KOPT-K1 (cell line): Measurements from ENCODE around the gene COQ8A.

Source experiments
- H3K27ac ChIP-seq: fragments of 200-600 bp; sonication (generic); 2 replicates; pipeline ENCODE4 v1.5.1; 2016; ENCODE audit warnings: antibody characterized with exemption, mild to moderate bottlenecking, low read depth, low read length; ENCODE audit not compliant: poor library complexity, severe bottlenecking
- H3K36me3 ChIP-seq: fragments of 200-600 bp; sonication (generic); 2 replicates; pipeline ENCODE4 v1.5.1; 2017; ENCODE audit warnings: antibody characterized with exemption, mild to moderate bottlenecking, low read length, moderate library complexity; ENCODE audit not compliant: insufficient read depth
- H3K9me3 ChIP-seq: fragments of 200-600 bp; sonication (generic); 2 replicates; pipeline ENCODE4 v1.5.1; 2017; ENCODE audit warnings: antibody characterized with exemption, low read length, mild to moderate bottlenecking; ENCODE audit not compliant: insufficient read depth, poor library complexity, severe bottlenecking

Gene COQ8A

GRCh38 chr1:226942392-226942791 is 2.3 kb downstream of the COQ8A start:
- Histone ChIP-seq H3K27ac (no peak overlapping the region), H3K9me3 (no peaks in the 10 kb centered on the region), H3K36me3 (no peaks in the 10 kb centered on the region)

- Histone ChIP-seq H3K9me3 (no peaks in the 10 kb centered on the region), H3K36me3 (no peaks in the 10 kb centered on the region), H3K27ac (no peak overlapping the region)
These were observed 3.1 kb downstream of the COQ8A start for GRCh38 chr1:226943156-226943555.

- Histone ChIP-seq H3K27ac (no peak overlapping the region), H3K36me3 (no peaks in the 10 kb centered on the region)
These were observed 3.8 kb downstream of the COQ8A start for GRCh38 chr1:226943927-226944326.

GRCh38 chr1:226945106-226945857 is 5.2 kb downstream of the COQ8A start:
- Histone ChIP-seq H3K9me3 (no peaks in the 10 kb centered on the region), H3K27ac (no peak overlapping the region), H3K36me3 (no peaks in the 10 kb centered on the region)

More at GRCh38 chr1:226943927-226944326, 3.8 kb downstream of the COQ8A start:
- H3K9me3 ChIP-seq, result no peaks in the 10 kb centered on the region

DNA sequence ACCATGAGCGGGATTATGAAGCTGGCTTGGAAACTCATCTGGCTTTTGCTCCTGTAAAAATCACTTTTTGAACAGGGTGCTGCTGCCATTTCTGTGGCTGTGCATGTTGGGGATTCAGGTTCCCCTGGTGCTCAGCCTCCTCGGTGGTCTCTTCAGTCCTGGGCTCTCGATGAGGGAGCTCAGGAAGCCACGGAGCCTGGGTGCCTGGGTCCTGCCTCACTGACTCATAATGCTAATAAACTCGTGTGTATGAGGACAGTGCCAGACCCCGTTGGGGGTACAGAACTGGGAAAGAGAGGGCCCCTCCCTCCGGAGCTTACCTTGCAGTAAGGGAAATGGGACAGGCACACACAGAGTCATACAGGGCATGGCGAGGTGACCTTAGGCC is 5.8 kb downstream of the COQ8A start:
- H3K36me3 ChIP-seq, result no peaks in the 10 kb centered on the region
- no peaks in the 10 kb centered on the region for H3K9me3 ChIP-seq
- H3K27ac ChIP-seq, result no peak overlapping the region

GRCh38 chr1:226946285-226946684 is 6.2 kb downstream of the COQ8A start:
- H3K27ac ChIP-seq, result no peak overlapping the region
- no peaks in the 10 kb centered on the region for H3K36me3 ChIP-seq
- H3K9me3 ChIP-seq, result no peaks in the 10 kb centered on the region

DNA sequence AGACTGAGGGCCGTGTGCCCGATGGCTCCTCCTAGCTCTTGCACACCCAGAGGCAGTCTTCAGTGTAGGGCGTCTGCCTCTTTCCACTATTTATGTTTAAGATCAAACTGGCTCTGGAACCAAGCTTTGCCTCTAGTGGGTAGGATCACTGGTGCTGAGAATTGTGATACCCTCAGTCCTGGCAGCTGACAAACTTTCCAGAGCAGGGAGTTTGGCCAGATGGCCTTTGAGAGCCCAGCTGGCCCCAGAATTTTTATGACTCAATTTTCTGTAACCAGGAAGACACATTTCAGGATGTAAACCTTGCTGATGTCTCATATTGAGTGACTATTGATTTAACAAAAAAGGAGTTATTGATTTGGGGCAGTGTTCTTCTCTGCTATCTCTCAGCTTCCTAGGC is 6.7 kb downstream of the COQ8A start:
- no peak overlapping the region for H3K27ac ChIP-seq
- no peaks in the 10 kb centered on the region for H3K36me3 ChIP-seq
- no peaks in the 10 kb centered on the region for H3K9me3 ChIP-seq

GRCh38 chr1:226948051-226948450 is 8.0 kb downstream of the COQ8A start:
- H3K9me3 ChIP-seq, result no peaks in the 10 kb centered on the region
- H3K36me3 ChIP-seq, result no peaks in the 10 kb centered on the region
- no peak overlapping the region for H3K27ac ChIP-seq

GRCh38 chr1:226948480-226948879 is 8.4 kb downstream of the COQ8A start:
- Histone ChIP-seq H3K36me3 (no peaks in the 10 kb centered on the region), H3K27ac (no peak overlapping the region), H3K9me3 (no peaks in the 10 kb centered on the region)

- Histone ChIP-seq H3K27ac (no peak overlapping the region), H3K9me3 (no peaks in the 10 kb centered on the region), H3K36me3 (no peaks in the 10 kb centered on the region)
These were observed 8.9 kb downstream of the COQ8A start for GRCh38 chr1:226948996-226949395.

- no peak overlapping the region for H3K27ac ChIP-seq
- no peaks in the 10 kb centered on the region for H3K9me3 ChIP-seq
- no peaks in the 10 kb centered on the region for H3K36me3 ChIP-seq
These were observed 9.3 kb downstream of the COQ8A start for GRCh38 chr1:226949401-226949800.

DNA sequence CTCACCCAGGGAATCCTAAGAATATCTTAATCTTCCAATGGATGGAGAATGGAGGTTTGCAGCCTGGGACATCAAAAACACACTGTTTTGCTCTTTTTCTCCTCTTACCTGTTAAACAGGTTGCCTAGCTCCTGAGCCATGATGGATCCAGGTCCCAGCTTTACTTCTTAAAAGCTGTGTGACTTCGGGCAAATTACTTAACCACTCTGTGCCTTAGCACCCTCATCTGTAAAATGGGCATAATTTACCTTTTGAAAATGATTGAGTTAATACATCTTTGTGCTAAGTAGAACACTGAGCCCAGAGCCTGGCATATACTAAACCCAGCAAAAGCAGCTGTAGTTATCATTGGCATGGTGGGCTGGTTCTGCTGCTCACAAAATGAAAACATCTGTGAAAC is 10.2 kb downstream of the COQ8A start:
- no peaks in the 10 kb centered on the region for H3K36me3 ChIP-seq
- H3K9me3 ChIP-seq, result no peaks in the 10 kb centered on the region

DNA sequence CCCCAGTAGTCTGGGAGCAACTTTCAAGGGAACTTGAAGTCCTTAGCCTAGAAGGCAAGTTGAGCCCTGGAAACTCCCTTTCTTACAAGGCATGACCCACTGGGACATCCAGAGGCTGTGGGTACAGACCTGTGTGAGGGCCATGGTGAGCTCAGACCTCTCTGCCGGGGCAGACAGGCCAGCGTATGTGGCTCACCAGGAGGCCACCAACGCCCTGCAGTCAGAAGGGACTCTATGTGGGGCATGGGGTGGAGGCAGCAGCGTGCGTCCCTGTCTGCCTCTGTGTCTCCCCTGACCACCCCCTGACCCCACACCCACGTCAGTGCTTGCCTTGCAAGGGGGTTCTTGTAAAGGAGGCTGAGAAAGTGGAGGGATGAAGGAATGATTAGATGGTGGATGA is 10.8 kb downstream of the COQ8A start:
- Histone ChIP-seq H3K27ac (no peak overlapping the region), H3K9me3 (no peaks in the 10 kb centered on the region), H3K36me3 (no peaks in the 10 kb centered on the region)

More for the DNA sequence above, 10.2 kb downstream of the COQ8A start:
- H3K27ac ChIP-seq, result no peak overlapping the region

DNA sequence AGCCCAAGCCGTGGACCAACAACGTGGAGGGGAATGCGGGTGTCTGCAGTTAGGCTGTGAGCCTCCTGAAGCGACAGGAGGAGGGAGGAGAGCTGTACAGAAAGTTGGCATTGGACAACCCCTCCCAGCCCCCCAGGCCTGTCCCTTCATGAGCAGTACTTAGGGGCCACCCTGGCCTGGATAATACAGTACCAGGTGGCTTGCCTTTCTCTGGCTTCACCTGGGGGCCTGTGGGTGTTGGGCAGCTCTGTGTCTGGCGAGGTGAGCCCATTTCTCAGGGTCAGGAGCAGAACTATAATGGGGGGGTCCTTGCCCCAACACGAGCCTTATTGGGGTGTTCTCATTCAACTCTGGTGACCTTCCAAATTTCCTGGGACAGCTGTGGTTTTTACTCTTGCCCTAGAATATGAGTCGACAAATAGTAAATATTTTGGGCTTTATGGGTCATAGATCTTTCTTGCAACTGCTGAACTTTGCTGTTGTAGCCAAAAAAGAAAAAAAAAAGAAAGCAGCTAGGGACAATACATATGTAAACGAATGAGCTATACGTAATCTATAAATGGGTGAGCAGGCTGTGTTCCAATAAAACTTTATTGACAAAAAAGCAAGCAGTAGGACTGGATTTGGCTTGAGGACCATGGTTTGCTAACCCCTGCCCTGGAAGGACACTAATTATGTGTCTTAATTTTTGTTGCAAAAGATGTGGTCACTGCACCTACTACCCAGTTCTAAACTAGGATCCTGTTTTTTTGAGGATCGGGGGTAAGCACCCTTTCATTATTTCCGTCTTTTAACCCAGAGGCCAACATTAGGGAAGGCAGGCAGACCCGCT is 11.4 kb downstream of the COQ8A start:
- H3K36me3 ChIP-seq, result no peaks in the 10 kb centered on the region
- H3K9me3 ChIP-seq, result no peaks in the 10 kb centered on the region
- H3K27ac ChIP-seq, result no peak overlapping the region

- H3K9me3 ChIP-seq, result peaks cover 3% of the 10 kb centered on the region
- no peak overlapping the region for H3K27ac ChIP-seq
- H3K36me3 ChIP-seq, result no peaks in the 10 kb centered on the region
These were observed 12.0 kb downstream of the COQ8A start for GRCh38 chr1:226952118-226952441.
